ENCODE data around the gene LIN7C.

LIN7C gene

GRCh38 chr11:27444801-27445215 lies 61.8 kb downstream of the LIN7C start:
- no peak for TF ChIP-seq CTCF (IDR thresholded peaks at IDR 0.05; ENCODE audit: low read depth, low read length, missing control alignments)
- H3K4me3 ChIP-seq (replicated peaks; ENCODE audit: low read depth, low read length): no peak overlapping the region
- DNase-seq (ENCODE audit: extremely low read depth, low read depth): no peak
